ENCODE measurements around the gene WDR46.

WDR46 gene

GRCh38 chr6:33317419-33317668, 28.3 kb upstream of the WDR46 start:
- TF ChIP-seq SIN3A (IDR thresholded peaks at IDR 0.05; ENCODE audit: borderline replicate concordance, insufficient read depth, low read length) (no peak), FOXP2 (optimal IDR thresholded peaks at IDR 0.05; ENCODE audit: borderline replicate concordance, extremely low read depth, extremely low read length, insufficient read depth) (no peak), POLR2AphosphoS5 (IDR thresholded peaks at IDR 0.05; ENCODE audit: low read depth, low read length) (no peak), REST (IDR thresholded peaks at IDR 0.05; ENCODE audit: insufficient read depth in 1 of 2, low read depth in 2 of 2, low read length in 2 of 2) (no peak), TAF1 (IDR thresholded peaks at IDR 0.05; ENCODE audit: borderline replicate concordance, insufficient read depth, low read length) (no peak)

GRCh38 chr6:33316603-33317418, 27.8 kb upstream of the WDR46 start:
- TF ChIP-seq POLR2AphosphoS5 (IDR thresholded peaks at IDR 0.05; ENCODE audit: low read depth, low read length): no peak
- TF ChIP-seq FOXP2 (optimal IDR thresholded peaks at IDR 0.05; ENCODE audit: borderline replicate concordance, extremely low read depth, extremely low read length, insufficient read depth): no peak
- no peak for TF ChIP-seq TAF1 (IDR thresholded peaks at IDR 0.05; ENCODE audit: borderline replicate concordance, insufficient read depth, low read length)
- no peak for TF ChIP-seq SIN3A (IDR thresholded peaks at IDR 0.05; ENCODE audit: borderline replicate concordance, insufficient read depth, low read length)
- TF ChIP-seq REST (IDR thresholded peaks at IDR 0.05; ENCODE audit: insufficient read depth in 1 of 2, low read depth in 2 of 2, low read length in 2 of 2): no peak

- TF ChIP-seq FOXP2 (optimal IDR thresholded peaks at IDR 0.05; ENCODE audit: borderline replicate concordance, extremely low read depth, extremely low read length, insufficient read depth): no peak
- TF ChIP-seq TAF1 (IDR thresholded peaks at IDR 0.05; ENCODE audit: borderline replicate concordance, insufficient read depth, low read length): no peak
- peak; percentile 20 to 64; a peak in 2 of 4 replicates for TF ChIP-seq REST (IDR thresholded peaks at IDR 0.05; ENCODE audit: insufficient read depth in 1 of 2, low read depth in 2 of 2, low read length in 2 of 2)
Measured at GRCh38 chr6:33315793-33316602, 27.0 kb upstream of the WDR46 start.

GRCh38 chr6:33314943-33315792, 26.1 kb upstream of the WDR46 start:
- TF ChIP-seq POLR2AphosphoS5 (IDR thresholded peaks at IDR 0.05; ENCODE audit: low read depth, low read length) (no peak; the same call in 1 of the 2 replicates), REST (IDR thresholded peaks at IDR 0.05; ENCODE audit: insufficient read depth in 1 of 2, low read depth in 2 of 2, low read length in 2 of 2) (no peak)
